Stomach (tissue), 4 donors: Measurements from ENCODE around the gene TRAPPC10.

ENCODE experiments used
- POLR2A ChIP-seq, 4 donors: fragments of 450-650 bp; IDR thresholded peaks; one replicate each; pipeline ENCODE4 v1.6.1; 2016; ENCODE audit warnings: antibody characterized with exemption in 4 of 4, control low read depth in 2 of 4, mild to moderate bottlenecking in 1 of 4, moderate library complexity in 1 of 4
- POLR2AphosphoS5 ChIP-seq, 3 donors: sonication (generic); formaldehyde crosslinking; IDR thresholded peaks; one replicate each; pipeline ENCODE4 v1.6.1; 2016; ENCODE audit warnings: antibody characterized with exemption in 3 of 3

DNA sequence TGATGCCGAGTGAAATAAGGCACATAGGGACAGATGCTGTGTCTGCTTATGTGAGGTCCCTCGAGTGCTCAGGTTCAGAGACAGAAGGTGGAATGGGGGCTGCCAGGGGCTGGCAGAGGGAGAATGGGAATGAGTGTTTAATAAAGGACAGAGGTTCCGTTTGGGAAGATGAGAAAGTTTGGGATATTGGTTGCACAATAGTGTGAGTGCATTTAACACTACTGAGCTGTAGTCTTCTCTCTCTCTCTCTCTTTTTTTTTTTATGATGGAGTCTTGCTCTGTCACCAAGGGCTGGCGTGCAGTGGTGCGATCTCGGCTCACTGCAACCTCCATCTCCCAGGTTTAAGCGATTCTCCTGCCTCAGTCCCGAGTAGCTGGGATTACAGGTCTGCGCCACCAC lies 44.9 kb downstream of the TRAPPC10 start:
- TF ChIP-seq POLR2AphosphoS5 (IDR thresholded peaks at IDR 0.05): no peak
- no peak for TF ChIP-seq POLR2A (IDR thresholded peaks at IDR 0.05)
